Measurements from ENCODE around the gene LAX1.

- no peak for TF ChIP-seq CBFB (CRISPR knock-in tag; IDR thresholded peaks at IDR 0.05; ENCODE audit: low read depth)
- TF ChIP-seq ZNF138 (CRISPR knock-in tag; conservative IDR thresholded peaks at IDR 0.05): no peak
- TF ChIP-seq, protein P1, sequence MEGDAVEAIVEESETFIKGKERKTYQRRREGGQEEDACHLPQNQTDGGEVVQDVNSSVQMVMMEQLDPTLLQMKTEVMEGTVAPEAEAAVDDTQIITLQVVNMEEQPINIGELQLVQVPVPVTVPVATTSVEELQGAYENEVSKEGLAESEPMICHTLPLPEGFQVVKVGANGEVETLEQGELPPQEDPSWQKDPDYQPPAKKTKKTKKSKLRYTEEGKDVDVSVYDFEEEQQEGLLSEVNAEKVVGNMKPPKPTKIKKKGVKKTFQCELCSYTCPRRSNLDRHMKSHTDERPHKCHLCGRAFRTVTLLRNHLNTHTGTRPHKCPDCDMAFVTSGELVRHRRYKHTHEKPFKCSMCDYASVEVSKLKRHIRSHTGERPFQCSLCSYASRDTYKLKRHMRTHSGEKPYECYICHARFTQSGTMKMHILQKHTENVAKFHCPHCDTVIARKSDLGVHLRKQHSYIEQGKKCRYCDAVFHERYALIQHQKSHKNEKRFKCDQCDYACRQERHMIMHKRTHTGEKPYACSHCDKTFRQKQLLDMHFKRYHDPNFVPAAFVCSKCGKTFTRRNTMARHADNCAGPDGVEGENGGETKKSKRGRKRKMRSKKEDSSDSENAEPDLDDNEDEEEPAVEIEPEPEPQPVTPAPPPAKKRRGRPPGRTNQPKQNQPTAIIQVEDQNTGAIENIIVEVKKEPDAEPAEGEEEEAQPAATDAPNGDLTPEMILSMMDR (IDR thresholded peaks at IDR 0.05): no peak
- TF ChIP-seq ZNF423 (CRISPR knock-in tag; IDR thresholded peaks at IDR 0.05): no peak
- TF ChIP-seq, protein P2, sequence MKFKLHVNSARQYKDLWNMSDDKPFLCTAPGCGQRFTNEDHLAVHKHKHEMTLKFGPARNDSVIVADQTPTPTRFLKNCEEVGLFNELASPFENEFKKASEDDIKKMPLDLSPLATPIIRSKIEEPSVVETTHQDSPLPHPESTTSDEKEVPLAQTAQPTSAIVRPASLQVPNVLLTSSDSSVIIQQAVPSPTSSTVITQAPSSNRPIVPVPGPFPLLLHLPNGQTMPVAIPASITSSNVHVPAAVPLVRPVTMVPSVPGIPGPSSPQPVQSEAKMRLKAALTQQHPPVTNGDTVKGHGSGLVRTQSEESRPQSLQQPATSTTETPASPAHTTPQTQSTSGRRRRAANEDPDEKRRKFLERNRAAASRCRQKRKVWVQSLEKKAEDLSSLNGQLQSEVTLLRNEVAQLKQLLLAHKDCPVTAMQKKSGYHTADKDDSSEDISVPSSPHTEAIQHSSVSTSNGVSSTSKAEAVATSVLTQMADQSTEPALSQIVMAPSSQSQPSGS (CRISPR knock-in tag; IDR thresholded peaks at IDR 0.05; ENCODE audit: borderline replicate concordance, low read depth): no peak
- no peak for TF ChIP-seq SP1 (CRISPR knock-in tag; conservative IDR thresholded peaks at IDR 0.05)
- no peak for TF ChIP-seq SMAD4 (CRISPR knock-in tag; IDR thresholded peaks at IDR 0.05)
- TF ChIP-seq, protein P3, sequence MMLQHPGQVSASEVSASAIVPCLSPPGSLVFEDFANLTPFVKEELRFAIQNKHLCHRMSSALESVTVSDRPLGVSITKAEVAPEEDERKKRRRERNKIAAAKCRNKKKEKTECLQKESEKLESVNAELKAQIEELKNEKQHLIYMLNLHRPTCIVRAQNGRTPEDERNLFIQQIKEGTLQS (CRISPR knock-in tag; conservative IDR thresholded peaks at IDR 0.05): no peak
- no peak for TF ChIP-seq RELA (CRISPR knock-in tag; IDR thresholded peaks at IDR 0.05; ENCODE audit: borderline replicate concordance)
- TF ChIP-seq ZNF121 (CRISPR knock-in tag; IDR thresholded peaks at IDR 0.05): no peak
These were observed 18.7 kb upstream of the LAX1 start for GRCh38 chr1:203746281-203746680.
